PC-9 (cell line): ENCODE measurements around the gene ANXA11.

Experiments used
- CTCF ChIP-seq: fragments of 200-600 bp; sonication (generic); conservative IDR thresholded peaks from 2 replicates; pipeline ENCODE4 v1.6.1; 2017; ENCODE audit warnings: mixed run types, antibody characterized with exemption, mild to moderate bottlenecking, moderate library complexity
- EZH2 ChIP-seq: fragments of 200-600 bp; sonication (generic); IDR thresholded peaks from 2 replicates; pipeline ENCODE4 v1.8.0; 2017; ENCODE audit warnings: antibody characterized with exemption, low read depth

DNA sequence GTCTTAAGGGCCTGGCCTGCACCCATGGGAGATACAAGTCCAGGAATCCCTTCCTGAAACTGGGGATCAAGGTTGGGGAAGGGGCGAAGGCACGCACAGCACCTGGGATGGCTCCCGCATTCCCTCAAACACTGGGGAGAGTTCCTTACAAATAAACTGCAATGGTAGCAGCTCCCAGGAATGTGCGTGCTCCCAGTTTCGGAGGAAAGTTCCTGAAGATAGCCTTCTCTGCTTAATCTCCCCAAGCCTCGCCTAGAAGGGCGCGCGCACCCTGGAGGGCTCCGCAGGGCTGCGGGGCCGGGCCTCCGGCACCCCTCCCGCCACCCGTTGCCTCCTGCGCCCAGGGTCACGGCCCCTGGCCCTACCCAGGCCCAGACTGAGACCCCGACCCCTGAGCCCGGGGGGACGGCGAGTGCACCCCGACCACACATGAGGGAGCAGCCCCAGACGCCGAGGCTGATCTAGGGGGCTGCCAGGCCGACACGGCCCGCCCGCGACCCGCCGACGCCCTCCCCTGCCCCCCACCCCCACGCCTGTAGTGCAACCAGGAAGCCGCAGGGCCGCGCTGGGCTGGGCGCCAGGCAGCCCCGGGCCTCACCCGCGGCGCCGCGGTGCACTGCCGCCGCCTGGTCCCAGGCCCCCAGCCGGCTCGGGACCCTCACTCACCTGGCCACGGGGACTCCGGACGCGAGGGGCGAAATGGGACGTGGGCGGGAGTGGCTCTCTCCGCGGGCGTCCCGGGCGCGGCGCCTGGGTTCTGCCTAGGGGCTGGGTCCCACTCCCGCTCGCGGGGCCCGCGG, 460 bp downstream of the ANXA11 start:
- no peak for TF ChIP-seq CTCF
- no peak for TF ChIP-seq EZH2
